Peyer's patch (tissue), 4 donors: ENCODE data around the gene PCDH12.

Experiments used
- CTCF ChIP-seq, 6 experiments: fragments of 450-650 bp in 4 of 6; fragments of 200-600 bp in 2 of 6; sonication (generic) in 1 of 6; IDR thresholded peaks; one replicate each; pipeline ENCODE4 v1.5.1; 2017 to 2019; ENCODE audit warnings: antibody characterized with exemption in 6 of 6, mild to moderate bottlenecking in 3 of 6, moderate library complexity in 1 of 6
- POLR2A ChIP-seq, 2 donors: fragments of 450-650 bp; IDR thresholded peaks; one replicate each; pipeline ENCODE4 v1.5.1; 2017; ENCODE audit warnings: antibody characterized with exemption in 2 of 2, mild to moderate bottlenecking in 2 of 2, moderate library complexity in 2 of 2

DNA sequence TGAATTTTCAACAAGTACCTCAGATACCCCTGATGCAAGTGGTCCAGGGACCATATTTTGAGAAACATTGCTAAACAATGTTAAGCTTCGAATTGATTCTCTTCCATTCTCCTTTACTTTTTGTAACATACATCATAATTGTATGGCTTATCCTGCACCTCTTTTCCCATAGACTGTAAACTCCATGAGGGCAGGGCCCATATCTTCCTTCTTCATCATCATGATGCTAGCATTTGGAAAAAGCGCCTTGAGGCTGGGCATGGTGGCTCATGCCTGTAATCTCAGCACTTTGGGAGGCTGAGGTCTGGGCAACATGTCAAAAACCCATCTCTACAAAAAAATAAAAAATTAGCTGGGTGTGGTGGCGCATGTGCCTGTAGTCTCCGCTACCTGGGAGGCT lies 48.8 kb downstream of the PCDH12 start:
- TF ChIP-seq CTCF (IDR thresholded peaks at IDR 0.05) (no peak), POLR2A (IDR thresholded peaks at IDR 0.05) (no peak)
